ENCODE measurements around the gene EXTL2.

DNA sequence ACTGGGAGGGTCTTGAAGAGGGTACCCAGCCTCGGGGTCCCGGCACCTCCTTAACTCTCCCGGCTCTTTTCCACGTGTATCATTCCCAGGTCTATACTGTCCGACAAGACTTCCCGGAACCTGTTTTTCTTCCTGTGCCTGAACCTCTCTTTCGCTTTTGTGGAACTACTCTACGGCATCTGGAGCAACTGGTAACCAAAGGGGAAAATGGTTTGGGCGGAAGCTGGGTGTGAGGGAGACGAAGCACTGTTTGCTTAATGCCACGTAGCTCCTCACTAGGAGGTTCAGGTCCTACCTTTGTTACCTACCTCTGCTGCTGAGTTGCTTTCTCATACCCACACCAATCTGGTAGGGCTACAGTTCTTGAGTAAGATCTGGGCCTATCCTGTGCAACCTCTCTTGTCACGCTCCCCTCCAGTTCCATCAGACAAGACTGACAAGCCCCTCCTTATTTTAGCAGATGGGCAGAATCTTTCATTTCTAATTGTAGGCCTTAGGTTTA, 1.9 kb upstream of the EXTL2 start:
- no peak for TF ChIP-seq EZH2 (IDR thresholded peaks at IDR 0.05; ENCODE audit: low read length)
- TF ChIP-seq, protein P1, sequence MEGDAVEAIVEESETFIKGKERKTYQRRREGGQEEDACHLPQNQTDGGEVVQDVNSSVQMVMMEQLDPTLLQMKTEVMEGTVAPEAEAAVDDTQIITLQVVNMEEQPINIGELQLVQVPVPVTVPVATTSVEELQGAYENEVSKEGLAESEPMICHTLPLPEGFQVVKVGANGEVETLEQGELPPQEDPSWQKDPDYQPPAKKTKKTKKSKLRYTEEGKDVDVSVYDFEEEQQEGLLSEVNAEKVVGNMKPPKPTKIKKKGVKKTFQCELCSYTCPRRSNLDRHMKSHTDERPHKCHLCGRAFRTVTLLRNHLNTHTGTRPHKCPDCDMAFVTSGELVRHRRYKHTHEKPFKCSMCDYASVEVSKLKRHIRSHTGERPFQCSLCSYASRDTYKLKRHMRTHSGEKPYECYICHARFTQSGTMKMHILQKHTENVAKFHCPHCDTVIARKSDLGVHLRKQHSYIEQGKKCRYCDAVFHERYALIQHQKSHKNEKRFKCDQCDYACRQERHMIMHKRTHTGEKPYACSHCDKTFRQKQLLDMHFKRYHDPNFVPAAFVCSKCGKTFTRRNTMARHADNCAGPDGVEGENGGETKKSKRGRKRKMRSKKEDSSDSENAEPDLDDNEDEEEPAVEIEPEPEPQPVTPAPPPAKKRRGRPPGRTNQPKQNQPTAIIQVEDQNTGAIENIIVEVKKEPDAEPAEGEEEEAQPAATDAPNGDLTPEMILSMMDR (optimal IDR thresholded peaks at IDR 0.05 in 1 of 3, IDR thresholded peaks at IDR 0.05 in 1 of 3, conservative IDR thresholded peaks at IDR 0.05 in 1 of 3; ENCODE audit: extremely low read depth in 1 of 3, insufficient read depth in 2 of 3, low read length in 3 of 3), result no peak
